ENCODE data around the gene CRTC1. TPM values are rescaled to one million over a fixed set of nuclear protein-coding genes. Genes with fewer than 3 reads are reported as not detected.

Gene CRTC1
- total RNA-seq, 4 donors from 2014 or later: 12.3 to 15.9 (median 13.1) TPM

DNA sequence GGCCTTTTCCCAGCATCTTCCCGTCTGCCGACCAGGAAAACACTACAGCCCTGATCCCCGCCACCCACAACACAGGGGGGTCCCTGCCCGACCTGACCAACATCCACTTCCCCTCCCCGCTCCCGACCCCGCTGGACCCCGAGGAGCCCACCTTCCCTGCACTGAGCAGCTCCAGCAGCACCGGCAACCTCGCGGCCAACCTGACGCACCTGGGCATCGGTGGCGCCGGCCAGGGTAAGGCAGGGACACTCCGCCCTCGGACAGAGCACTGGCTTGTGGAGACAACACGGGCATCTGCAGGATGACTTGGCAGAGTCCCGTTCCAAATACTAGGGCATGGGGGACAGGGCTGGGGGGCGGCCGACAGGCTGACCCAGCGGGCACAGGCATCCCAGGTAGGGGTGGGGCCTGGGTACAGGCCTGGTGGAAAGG is 76.5 kb downstream of the CRTC1 start:
- 90 to 95% methylated on average over 18 to 22 of the region's 22 CpGs for WGBS, 2 donors
- TF ChIP-seq, protein P1, sequence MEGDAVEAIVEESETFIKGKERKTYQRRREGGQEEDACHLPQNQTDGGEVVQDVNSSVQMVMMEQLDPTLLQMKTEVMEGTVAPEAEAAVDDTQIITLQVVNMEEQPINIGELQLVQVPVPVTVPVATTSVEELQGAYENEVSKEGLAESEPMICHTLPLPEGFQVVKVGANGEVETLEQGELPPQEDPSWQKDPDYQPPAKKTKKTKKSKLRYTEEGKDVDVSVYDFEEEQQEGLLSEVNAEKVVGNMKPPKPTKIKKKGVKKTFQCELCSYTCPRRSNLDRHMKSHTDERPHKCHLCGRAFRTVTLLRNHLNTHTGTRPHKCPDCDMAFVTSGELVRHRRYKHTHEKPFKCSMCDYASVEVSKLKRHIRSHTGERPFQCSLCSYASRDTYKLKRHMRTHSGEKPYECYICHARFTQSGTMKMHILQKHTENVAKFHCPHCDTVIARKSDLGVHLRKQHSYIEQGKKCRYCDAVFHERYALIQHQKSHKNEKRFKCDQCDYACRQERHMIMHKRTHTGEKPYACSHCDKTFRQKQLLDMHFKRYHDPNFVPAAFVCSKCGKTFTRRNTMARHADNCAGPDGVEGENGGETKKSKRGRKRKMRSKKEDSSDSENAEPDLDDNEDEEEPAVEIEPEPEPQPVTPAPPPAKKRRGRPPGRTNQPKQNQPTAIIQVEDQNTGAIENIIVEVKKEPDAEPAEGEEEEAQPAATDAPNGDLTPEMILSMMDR (IDR thresholded peaks at IDR 0.05): no peak
- intact Hi-C loops (cut with DNase I): no loop called here
- H3K4me3 ChIP-seq (replicated peaks in 1 of 3): no peak overlapping the region
- H3K27me3 ChIP-seq: no peaks in the 10 kb centered on the region
- DNase-seq: no peak
- peaks cover 42 to 48% of the 10 kb centered on the region in 2 donors for H3K4me1 ChIP-seq
- no peaks in the 10 kb centered on the region for H3K9me3 ChIP-seq
- H3K27ac ChIP-seq: peak overlapping the region in 2 of 3 donors; percentile 79 to 84
- H3K36me3 ChIP-seq: no peaks in the 10 kb centered on the region

DNA sequence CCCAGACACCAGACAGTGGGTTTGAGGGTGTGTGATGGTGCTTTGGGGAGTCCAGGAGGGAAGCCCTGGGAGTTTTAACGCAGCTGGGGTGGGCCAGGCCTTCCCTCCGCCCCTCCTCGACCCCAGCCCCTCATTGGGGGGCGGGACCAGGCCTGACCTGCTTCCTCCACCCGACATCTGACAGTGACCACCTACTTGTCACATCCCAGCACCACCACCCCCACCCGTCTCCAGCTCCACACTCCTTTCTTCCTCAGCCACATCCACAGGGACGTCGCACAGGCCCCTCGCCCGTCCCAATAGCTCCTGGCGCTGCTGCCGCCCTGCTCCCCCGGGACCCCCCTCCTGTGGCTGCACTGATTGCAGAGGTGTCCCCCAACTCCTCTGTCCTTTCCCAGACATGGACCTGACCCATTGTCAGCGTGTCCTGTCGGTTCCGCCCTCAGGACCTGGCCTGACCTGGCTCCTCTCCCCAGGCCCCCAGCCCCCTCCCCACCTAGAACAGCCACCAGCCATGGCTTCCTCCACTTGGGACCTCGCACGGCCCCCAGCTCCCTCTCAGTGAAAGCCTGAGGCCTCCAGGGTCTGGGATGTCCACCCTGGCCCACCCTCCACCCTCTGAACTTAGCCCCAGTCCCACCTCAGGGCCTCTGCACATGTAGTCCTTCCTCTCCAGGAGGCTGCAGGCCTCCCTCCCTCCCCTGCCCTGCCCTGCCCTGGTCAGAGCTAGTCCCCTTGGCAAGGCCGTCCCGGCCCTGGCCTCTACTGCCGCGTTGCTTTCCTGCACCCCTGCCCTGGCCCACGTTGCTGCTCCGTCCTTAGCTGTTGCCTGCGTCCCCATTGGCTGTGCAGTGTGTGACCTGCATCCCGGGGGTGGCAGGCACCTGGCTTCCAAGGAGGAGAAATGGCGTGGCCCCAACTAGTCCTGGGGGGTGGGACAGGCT is 77.2 kb downstream of the CRTC1 start:
- intact Hi-C loops (cut with DNase I): no loop called here
- Histone ChIP-seq H3K4me1 (peaks cover 42 to 52% of the 10 kb centered on the region in 2 donors), H3K27me3 (no peaks in the 10 kb centered on the region), H3K4me3 (replicated peaks in 1 of 3) (no peak overlapping the region), H3K27ac (peak overlapping the region; percentile 22 to 84 (median 79)), H3K9me3 (no peaks in the 10 kb centered on the region), H3K36me3 (no peaks in the 10 kb centered on the region)
- no peak for DNase-seq
- TF ChIP-seq POLR2A (IDR thresholded peaks at IDR 0.05): no peak
- TF ChIP-seq, protein P1 (IDR thresholded peaks at IDR 0.05): no peak
- 85 to 88% methylated on average over 22 to 27 of the region's 27 CpGs for WGBS, 2 donors

- no peaks in the 10 kb centered on the region for H3K9me3 ChIP-seq
- 74% methylated on average over 11 to 16 of the region's 16 CpGs for WGBS, 2 donors
- no peak overlapping the region for H3K4me3 ChIP-seq (replicated peaks in 1 of 3)
- H3K4me1 ChIP-seq: peaks cover 42 to 52% of the 10 kb centered on the region in 2 donors
- TF ChIP-seq, protein P1 (IDR thresholded peaks at IDR 0.05): no peak
- no peak for TF ChIP-seq POLR2A (IDR thresholded peaks at IDR 0.05)
- H3K27me3 ChIP-seq: no peaks in the 10 kb centered on the region
- intact Hi-C loops (cut with DNase I): no loop called here
- H3K36me3 ChIP-seq: no peaks in the 10 kb centered on the region
- H3K27ac ChIP-seq: peak overlapping the region; percentile 40 to 84 (median 79)
- DNase-seq: peak; percentile 71 to 77
Measured at GRCh38 chr19:18761531-18762110, 78.1 kb downstream of the CRTC1 start.

- WGBS, 2 donors: 11 to 28% methylated on average over 23 to 29 of the region's 35 CpGs
- Histone ChIP-seq H3K27me3 (no peaks in the 10 kb centered on the region), H3K27ac (peak overlapping the region; percentile 66 to 84 (median 79)), H3K4me1 (peaks cover 42 to 52% of the 10 kb centered on the region in 2 donors), H3K36me3 (no peaks in the 10 kb centered on the region), H3K4me3 (replicated peaks in 1 of 3) (no peak overlapping the region), H3K9me3 (no peaks in the 10 kb centered on the region)
- intact Hi-C loops (cut with DNase I): no loop called here
- TF ChIP-seq, protein P1 (IDR thresholded peaks at IDR 0.05): no peak
- peak in 1 of 2 donors; percentile 37 for TF ChIP-seq POLR2A (IDR thresholded peaks at IDR 0.05)
- DNase-seq: peak; percentile 99
Measured at GRCh38 chr19:18762125-18763023, 78.9 kb downstream of the CRTC1 start.
